HG02588 (cell line): ENCODE results near the gene SPDL1.
A peak's percentile ranks its signal among the peaks of the same experiment; 100 is the strongest.

ENCODE experiments used
- ATAC-seq: cut with Tn5 transposase; IDR thresholded peaks from one replicate; pipeline ENCODE4 v1.9.1; 2021; ENCODE audit warnings: mild to moderate bottlenecking, moderate library complexity; ENCODE audit not compliant: unreplicated experiment

SPDL1 gene

GRCh38 chr5:169583424-169584220 lies at the start of gene SPDL1:
Gene SPDL1 (plus strand): TSS chr5:169583773. CDS start chr5:169588417, 4,644 bp downstream.
- ATAC-seq = peak; percentile 92

- ATAC-seq = no peak
These were observed 49.2 kb upstream of the SPDL1 start for GRCh38 chr5:169534311-169534880.

GRCh38 chr5:169534939-169535338 lies 48.6 kb upstream of the SPDL1 start:
- ATAC-seq = no peak

GRCh38 chr5:169538944-169539343 lies 44.6 kb upstream of the SPDL1 start:
- ATAC-seq = no peak

GRCh38 chr5:169542811-169543210 lies 40.8 kb upstream of the SPDL1 start:
- no peak for ATAC-seq

GRCh38 chr5:169544264-169544950 lies 39.2 kb upstream of the SPDL1 start:
- ATAC-seq = peak; percentile 55

GRCh38 chr5:169545762-169546161 lies 37.8 kb upstream of the SPDL1 start:
- ATAC-seq = peak; percentile 76

GRCh38 chr5:169546346-169546745 lies 37.2 kb upstream of the SPDL1 start:
- ATAC-seq = no peak

- no peak for ATAC-seq
These were observed 36.1 kb upstream of the SPDL1 start for GRCh38 chr5:169547508-169547907.

- ATAC-seq = no peak
These were observed 35.3 kb upstream of the SPDL1 start for GRCh38 chr5:169548315-169548714.

GRCh38 chr5:169549453-169550100 lies 34.0 kb upstream of the SPDL1 start:
- no peak for ATAC-seq

- ATAC-seq = no peak
These were observed 33.3 kb upstream of the SPDL1 start for GRCh38 chr5:169550227-169550626.

- ATAC-seq = no peak
These were observed 32.4 kb upstream of the SPDL1 start for GRCh38 chr5:169551146-169551545.

GRCh38 chr5:169551696-169552095 lies 31.9 kb upstream of the SPDL1 start:
- no peak for ATAC-seq

- ATAC-seq = no peak
These were observed 29.3 kb upstream of the SPDL1 start for GRCh38 chr5:169554251-169554650.

GRCh38 chr5:169557838-169558237 lies 25.7 kb upstream of the SPDL1 start:
- ATAC-seq = no peak

- no peak for ATAC-seq
These were observed 21.7 kb upstream of the SPDL1 start for GRCh38 chr5:169561893-169562292.

GRCh38 chr5:169563369-169563768 lies 20.2 kb upstream of the SPDL1 start:
- no peak for ATAC-seq

- no peak for ATAC-seq
These were observed 17.4 kb upstream of the SPDL1 start for GRCh38 chr5:169566202-169566601.

GRCh38 chr5:169567079-169567478 lies 16.5 kb upstream of the SPDL1 start:
- no peak for ATAC-seq

GRCh38 chr5:169569513-169569912 lies 14.1 kb upstream of the SPDL1 start:
- ATAC-seq = peak; percentile 45
